GM12891 (cell line): ENCODE results near the gene KANSL1.
A peak's percentile ranks its signal among the peaks of the same experiment; 100 is the strongest.

ENCODE experiments used
- DNase-seq: peaks from one replicate; pipeline ENCODE4 v3.0.0; 2011; ENCODE audit warnings: low spot score; ENCODE audit not compliant: insufficient read length
- FAIRE-seq: peaks from 2 replicates; lab custom pipeline; 2011; peaks lifted over from hg19 to GRCh38; lab: Jason Lieb, UNC
- PAX5 ChIP-seq: IDR thresholded peaks from 2 replicates; pipeline ENCODE4 v1.6.1; 2011; ENCODE audit warnings: low read length, moderate library complexity, mild to moderate bottlenecking; ENCODE audit not compliant: insufficient read depth, severe bottlenecking
- POLR2A ChIP-seq: IDR thresholded peaks from 2 replicates; pipeline ENCODE4 v1.6.1; 2011; ENCODE audit warnings: low read depth, low read length, control low read depth
- POLR2AphosphoS5 ChIP-seq: IDR thresholded peaks from 2 replicates; pipeline ENCODE4 v1.6.1; 2011; ENCODE audit warnings: low read depth, low read length, control low read depth
- POU2F2 ChIP-seq: IDR thresholded peaks from 2 replicates; pipeline ENCODE4 v1.6.1; 2011; ENCODE audit warnings: low read depth, mild to moderate bottlenecking, control low read depth, low read length, moderate library complexity
- SPI1 ChIP-seq: IDR thresholded peaks from 2 replicates; pipeline ENCODE4 v1.6.1; 2011; ENCODE audit warnings: low read depth, low read length, control low read depth
- TAF1 ChIP-seq: IDR thresholded peaks from 2 replicates; pipeline ENCODE4 v1.6.1; 2011; ENCODE audit warnings: low read depth, low read length, control low read depth

Gene KANSL1

DNA sequence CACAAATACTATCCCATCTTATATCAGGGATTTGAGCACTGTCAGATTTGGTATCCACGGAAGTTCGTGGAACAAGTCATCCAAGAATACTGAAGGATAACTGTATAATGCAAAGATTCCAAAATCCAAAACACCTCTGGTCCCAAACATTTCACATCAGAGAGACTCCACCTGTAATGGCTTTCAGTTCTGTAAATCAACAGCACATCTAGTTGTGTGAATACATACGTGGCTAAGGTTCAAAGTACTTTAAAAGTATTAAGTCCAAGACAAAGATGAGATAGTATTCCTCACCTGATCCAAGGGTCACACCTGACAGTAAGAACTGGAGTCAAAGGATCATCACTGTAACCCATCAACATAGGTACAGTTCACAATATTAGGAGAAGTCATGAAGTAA is 54.8 kb downstream of the KANSL1 start:
- FAIRE-seq (no peak), DNase-seq (no peak)

DNA sequence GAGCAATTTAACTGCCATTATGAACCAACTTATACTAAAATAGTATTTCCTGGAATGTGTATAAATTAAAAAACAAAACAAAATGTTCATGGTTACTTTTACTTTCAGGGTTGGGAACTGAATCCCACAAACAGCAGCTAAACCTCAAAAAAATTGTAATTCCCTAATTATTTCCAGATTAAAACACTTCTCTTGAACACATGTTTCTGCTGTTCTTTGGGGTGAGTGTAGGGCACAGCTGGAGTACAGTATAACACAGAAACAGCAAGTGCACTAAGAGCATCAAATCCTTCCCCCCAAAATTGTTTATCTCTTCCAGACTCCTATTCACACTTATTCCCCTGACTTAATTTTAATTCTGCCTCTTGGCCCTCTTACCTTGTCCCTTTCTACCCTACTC is 56.4 kb downstream of the KANSL1 start:
- no peak for TF ChIP-seq POLR2A
- TF ChIP-seq TAF1, result no peak
- no peak for TF ChIP-seq POLR2AphosphoS5
- no peak for TF ChIP-seq POU2F2
- TF ChIP-seq PAX5, result no peak
- no peak for TF ChIP-seq SPI1
- peak; percentile 54 for FAIRE-seq
- DNase-seq, result no peak

More for the DNA sequence above, 54.8 kb downstream of the KANSL1 start:
- TF ChIP-seq SPI1, result peak; percentile 67
- TF ChIP-seq POU2F2, result no peak

DNA sequence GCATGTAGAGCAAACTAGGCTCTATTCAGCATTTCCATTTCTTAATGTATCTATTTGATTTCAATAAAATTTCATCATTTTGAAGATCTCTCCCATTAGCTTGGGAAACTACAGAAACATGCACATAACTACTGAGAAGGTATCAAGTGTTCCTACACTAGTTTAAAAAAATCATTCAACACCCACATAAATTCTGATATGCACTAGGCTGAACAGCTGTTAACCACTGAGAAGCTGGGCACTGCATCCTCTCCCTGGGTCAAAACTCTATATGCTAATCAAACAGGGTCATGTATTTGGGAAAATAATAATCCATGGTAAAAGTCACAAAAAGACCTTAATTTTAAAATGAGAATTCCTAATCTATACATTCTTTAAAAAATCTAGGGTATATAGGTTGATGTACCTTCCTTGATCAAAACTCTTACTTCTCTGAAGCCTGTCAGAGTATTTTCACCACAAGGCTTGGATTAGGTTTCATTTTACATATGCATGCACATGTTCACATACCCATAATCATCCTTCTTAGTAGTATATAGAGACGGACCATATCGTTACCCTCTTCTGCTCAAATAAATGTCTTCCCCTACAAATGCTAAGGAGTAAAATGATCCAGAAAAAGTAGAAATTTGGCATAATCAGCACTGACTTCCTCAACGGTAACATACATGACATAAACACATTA is 57.2 kb downstream of the KANSL1 start:
- TF ChIP-seq POLR2AphosphoS5 (no peak), PAX5 (no peak), TAF1 (no peak)
- peak; percentile 73 for FAIRE-seq
- no peak for DNase-seq

DNA sequence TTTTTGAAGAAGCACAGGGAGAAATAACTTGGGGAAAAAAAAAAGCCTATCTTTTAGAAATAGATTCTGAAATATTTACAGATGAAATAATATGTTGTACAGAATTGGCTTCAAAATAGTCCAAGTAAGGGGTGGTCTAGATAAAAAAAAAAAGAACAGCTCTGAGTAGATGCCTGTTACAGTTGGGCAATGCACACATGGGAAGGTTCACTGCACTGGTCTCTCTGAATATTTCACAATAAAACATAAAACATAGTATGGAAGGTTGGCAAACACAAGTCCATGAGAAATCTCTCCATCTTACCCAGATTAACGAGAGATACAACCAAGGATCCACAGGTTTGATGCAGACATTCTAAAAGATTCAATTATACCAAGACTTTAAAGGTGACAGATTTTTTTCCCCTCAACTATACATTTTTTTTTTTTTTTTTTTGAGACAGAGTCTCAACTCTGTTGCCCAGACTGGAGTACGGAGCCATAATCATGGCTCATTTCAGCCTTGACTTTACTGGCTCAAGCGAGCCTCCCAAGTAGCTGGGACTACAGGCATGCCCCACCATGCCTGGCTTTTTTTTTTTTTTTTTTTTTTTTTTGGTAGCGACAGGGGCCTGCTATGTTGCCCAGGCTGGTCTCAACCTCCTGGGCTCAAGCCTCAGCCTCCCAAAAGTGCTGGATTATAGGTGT is 58.0 kb downstream of the KANSL1 start:
- TF ChIP-seq TAF1 (no peak), POLR2A (no peak), POU2F2 (no peak)
- FAIRE-seq (no peak), DNase-seq (no peak)

DNA sequence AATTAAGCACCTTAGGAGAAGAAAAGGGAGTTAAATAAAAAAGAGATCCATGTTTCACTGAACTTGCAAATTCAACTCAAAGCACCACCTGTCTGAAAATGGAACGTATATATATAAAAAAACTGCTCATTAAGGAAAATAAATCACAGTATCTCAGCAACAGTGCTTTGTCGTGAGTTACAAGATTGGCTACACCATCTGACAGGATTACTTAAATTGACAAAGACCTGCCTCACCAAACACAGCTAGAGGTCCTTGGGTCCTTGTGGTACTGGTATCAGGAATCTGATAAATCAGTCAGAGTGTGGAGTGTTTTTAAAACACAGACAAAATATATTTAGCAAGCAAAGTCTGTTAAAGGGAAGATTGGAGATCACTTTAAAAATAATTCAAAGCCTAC is 63.9 kb downstream of the KANSL1 start:
- FAIRE-seq (no peak), DNase-seq (no peak)
- TF ChIP-seq POLR2AphosphoS5 (no peak), SPI1 (no peak), PAX5 (no peak), POLR2A (no peak), TAF1 (no peak), POU2F2 (no peak)

DNA sequence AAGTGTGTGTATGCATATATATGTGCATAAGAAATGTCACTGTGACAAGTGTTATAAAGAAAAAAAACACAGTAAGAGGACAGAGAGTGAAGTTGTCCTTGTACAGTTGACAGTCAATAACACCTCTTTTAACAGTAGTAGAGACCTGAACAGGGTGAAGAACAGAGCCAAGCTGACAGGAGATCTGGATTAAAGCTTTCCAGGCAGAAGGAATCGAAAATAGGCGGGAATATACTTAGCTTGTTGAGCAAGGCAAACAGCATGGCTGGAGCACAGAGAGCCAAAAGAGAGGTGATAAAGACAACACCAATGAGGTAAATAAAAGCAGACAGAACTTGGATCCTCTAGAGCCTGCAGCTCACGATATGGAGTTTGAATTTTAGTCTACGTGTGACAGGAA is 64.8 kb downstream of the KANSL1 start:
- peak; percentile 77 for FAIRE-seq
- no peak for TF ChIP-seq POU2F2
- no peak for DNase-seq

DNA sequence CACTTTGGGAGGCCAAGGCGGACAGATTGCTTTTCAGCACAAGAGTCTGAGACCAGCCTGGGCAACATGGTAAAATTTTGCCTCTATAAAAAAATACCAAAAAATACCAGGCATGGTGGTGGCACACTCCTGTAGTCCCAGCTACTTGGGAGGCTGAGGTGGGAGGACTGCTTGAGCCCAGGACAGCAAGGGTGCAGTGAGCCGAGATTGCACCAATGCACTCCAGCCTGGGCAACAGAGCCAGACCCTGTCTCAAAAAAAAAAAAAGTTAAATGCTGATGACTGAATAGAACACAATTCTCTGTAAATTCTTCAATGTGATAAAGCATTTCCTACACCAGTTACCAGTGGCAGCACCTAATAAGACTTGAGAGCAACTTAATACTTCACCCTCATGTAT is 65.7 kb downstream of the KANSL1 start:
- DNase-seq (no peak), FAIRE-seq (no peak)
- TF ChIP-seq TAF1, result no peak
- TF ChIP-seq POLR2AphosphoS5, result no peak
- TF ChIP-seq SPI1, result no peak
- TF ChIP-seq POU2F2, result no peak
- no peak for TF ChIP-seq POLR2A
- no peak for TF ChIP-seq PAX5

DNA sequence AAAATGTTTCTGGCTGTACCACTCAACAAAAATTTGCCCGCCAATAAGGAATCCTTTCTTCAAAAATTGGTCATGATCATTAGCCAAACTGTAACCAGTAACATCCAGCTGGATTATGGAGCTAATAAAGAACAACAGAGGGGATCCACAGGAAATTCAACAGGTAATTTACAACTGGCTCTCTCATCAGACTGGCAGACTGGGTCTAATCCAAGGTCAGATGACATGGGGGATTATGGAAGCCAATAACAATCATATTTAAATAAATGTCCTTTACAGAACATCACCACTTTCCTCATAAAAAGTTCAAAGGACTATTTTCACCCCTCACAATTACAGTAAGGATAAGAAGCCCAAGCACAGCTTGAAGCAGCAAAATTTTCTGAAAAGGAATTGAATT is 66.4 kb downstream of the KANSL1 start:
- DNase-seq (no peak), FAIRE-seq (peak; percentile 59)
- TF ChIP-seq POU2F2 (no peak), TAF1 (no peak), POLR2A (no peak), PAX5 (no peak), POLR2AphosphoS5 (no peak), SPI1 (no peak)

DNA sequence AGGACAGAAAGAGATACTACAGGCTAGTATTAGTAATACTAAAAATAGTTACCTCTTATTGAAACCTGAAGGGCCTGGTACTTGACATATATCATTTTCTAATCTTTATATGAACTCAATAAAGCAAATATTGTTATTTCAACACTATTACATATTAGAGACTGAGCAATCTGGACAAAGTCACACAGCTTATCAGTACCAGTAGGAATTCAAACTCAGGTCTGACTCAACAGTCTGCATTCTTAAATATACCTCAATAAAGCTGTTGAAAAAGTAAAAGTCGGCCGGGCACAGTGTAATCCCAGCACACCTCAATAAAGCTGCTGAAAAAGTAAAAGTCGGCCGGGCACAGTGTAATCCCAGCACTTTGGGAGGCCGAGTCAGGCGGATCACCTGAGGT is 67.4 kb downstream of the KANSL1 start:
- FAIRE-seq, result peak; percentile 13

DNA sequence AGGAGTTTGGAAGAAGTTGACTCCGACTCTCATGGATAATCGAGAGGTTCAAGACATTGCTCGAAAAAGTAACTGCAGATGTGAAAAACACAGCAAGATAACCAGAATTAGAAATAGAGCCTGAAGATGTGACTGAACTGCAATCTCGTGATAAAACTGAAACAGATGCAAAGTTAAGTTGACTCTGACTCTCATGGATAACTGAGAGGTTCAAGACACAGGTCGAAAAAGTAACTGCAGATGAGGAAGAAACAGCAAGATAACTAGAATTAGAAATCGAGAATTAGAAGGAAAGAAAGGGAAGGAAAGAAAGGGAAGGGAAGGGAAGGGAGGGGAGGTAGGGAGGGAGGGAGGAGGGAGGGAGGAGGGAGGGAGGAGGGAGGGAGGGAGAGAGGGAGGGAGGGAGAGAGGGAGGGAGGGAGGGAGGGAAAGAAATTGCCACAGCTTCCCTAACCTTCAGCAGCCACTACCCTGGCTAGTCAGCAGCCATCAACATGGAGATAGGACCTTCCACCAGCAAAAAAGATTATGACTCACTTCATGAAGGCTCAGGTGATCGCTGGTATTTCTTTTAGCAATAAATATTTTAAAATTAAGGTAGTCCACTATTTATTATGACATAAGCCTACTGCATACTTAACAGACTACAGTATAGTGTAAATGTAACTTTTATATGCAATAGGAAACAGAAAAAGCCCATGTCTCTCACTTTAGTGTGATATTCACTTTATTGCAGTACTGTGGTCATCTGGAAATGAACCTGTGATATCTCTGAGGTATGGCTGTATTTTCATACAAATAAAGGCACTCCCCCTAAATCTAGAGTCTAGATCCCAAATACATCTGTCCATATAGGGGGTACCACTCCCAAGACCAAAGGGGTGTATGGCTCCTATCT is 68.3 kb downstream of the KANSL1 start:
- DNase-seq, result no peak
- peak; percentile 69 for FAIRE-seq
- TF ChIP-seq POLR2AphosphoS5 (no peak), SPI1 (no peak), POLR2A (no peak), POU2F2 (no peak), TAF1 (no peak)

More for the DNA sequence above, 67.4 kb downstream of the KANSL1 start:
- DNase-seq, result no peak
- no peak for TF ChIP-seq TAF1
- no peak for TF ChIP-seq SPI1
- no peak for TF ChIP-seq PAX5
- TF ChIP-seq POLR2A, result no peak

DNA sequence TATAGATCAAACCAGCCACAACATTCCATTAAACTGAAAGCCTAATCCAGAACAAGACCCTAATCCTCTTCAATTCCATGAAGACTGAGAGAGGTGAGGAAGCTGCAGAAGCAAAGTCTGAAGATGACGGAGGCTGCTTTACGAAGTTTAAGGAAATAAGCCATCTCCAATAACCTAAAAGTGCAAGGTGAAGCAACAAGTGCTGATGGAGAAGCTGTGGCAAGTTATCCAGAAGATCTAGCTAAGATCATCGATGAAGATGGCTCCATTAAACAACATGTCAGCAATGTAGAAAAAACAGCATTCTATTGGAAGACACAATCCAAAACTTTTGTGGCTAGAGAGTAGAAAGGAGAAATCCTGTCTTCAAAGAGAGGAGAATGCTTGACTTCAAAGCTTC is 69.6 kb downstream of the KANSL1 start:
- no peak for DNase-seq
- FAIRE-seq, result peak; percentile 74
- TF ChIP-seq POLR2A, result no peak
- no peak for TF ChIP-seq POLR2AphosphoS5
- TF ChIP-seq TAF1, result no peak
- no peak for TF ChIP-seq PAX5
- TF ChIP-seq POU2F2, result no peak
- TF ChIP-seq SPI1, result no peak
